Muscle of back (tissue), 11 donors: ENCODE results near the gene WWOX. TPM values are rescaled to one million over a fixed set of nuclear protein-coding genes. Genes with fewer than 3 reads are reported as not detected.

Source experiments
- DNase-seq, 3 donors: peaks; one replicate each; pipeline versions ENCODE4 v3.0.0 to v3.0.0-alpha.2; 2013
- polyA plus RNA-seq, 10 donors: library from polyadenylated mRNA; unstranded; fragments of 120-200 nt; gene quantifications; one replicate each; pipeline ENCODE4 v1.2.1, GENCODE V29; 2013; ENCODE audit not compliant: insufficient read length in 10 of 10

The WWOX gene
- polyA plus RNA-seq, 10 donors, result 7.8 to 14.7 (median 12.8) TPM

DNA sequence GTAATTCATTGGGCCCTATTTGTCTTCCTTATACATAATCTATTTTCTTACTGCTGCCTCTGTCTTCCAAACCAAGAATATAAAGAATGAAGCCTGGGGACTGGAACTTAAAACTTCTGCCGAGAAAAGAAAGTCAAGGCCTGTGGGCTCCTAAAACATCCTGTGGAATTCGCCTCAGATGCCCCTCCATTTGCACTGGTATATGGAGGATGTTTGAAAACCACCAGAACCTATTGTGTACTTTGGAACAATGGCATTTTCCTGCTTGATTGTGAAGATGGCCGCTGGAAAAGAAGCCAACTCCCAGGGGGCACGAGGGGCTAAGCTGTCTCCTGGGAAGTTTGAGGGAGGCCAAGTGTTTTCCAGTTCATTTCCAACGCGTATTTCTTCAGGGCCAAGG lies 122.4 kb downstream of the WWOX start:
- DNase-seq, result no peak

DNA sequence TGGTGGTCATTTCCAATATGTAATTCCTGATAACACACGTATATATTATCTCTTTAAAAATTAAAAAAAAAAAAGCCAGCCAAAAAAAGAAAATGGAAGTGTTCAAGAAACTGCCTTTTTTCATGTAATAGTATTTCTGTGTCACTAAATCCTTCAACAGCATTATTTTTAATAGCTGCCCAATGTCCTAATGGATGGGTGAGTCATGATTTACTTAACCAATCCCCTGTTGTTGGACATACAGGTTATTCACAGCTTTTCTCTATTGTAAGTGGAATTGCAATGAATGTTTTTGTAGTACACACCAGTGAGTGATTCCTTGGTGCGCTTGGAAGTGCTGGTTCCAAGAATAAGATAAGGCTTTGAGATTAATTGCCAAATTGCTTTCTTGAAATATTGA lies 124.9 kb downstream of the WWOX start:
- DNase-seq, result no peak

DNA sequence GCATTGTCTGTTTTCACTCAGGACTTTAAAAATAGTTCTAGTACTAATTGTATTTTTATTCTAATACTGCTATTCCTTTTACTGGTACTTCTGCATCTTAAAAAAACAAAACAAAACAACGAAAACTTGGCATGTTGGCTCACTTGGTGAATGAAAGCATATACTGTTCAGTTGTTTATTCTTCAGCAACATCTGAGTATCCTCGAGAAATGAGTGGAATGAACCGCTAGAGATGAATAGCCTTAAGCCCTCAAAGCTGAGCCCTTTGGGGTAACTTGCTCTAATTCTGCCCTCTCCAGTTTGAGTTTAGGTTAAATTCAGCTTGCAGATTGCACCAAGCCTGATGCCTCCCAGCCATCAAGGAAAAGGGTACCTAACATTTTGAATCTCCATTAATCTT lies 126.5 kb downstream of the WWOX start:
- no peak for DNase-seq

DNA sequence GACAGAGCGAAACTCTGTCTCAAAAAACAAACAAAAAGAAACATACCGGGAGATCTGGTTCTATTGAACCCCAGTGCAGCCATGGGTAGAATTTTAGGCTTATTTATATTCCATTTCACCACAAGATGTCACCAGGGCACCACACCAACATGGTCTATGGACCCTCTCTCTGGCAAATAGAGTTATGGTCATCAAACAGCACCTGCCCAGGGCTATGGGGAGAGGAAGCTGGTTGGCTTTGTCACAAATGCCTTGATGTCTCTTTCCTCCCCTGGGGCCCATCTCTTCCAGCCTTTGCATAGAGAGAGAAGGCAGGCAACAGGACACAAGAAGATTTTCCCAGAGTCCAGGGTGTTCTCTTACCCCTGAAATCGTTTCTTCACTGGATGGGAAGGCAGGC lies 128.4 kb downstream of the WWOX start:
- peak; percentile 15 to 60 (median 34) for DNase-seq

DNA sequence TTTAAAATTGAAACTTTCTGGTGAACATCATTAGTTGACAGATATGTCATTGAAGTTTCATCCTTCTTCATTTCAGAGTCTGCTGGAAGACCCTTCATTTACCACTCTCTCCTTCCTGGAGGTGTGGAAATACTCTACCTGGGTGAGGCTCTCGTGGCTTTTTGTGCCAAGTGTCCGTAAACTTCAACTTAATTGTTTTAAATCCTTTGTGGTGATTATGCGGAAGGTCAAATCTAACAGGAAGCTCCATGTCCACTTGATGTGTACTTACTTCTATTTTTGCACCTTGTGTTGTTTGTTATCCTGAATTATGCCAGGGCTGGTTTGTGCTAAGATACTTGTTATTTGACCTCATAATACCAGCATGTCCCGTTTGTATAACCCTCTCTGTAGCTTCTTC lies 129.2 kb downstream of the WWOX start:
- no peak for DNase-seq

DNA sequence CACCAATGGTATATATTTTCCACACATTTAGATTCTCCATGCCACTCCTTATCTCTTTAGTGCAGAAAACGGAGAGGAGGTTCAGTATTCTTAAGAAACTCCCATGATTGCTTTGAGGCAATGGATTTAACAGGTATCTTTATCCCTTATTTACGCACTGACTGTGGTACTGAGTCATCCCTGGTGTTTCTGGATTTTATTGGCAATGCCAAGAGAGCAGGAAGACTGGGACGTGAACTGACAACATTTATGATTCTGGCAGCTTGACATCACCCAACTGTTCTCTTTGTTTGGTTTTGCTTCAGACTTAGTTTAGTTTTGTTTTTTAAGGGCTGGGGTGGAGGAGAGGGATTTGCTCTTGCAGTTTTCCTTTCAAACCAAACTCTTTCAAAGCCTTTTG lies 131.4 kb downstream of the WWOX start:
- DNase-seq, result no peak

DNA sequence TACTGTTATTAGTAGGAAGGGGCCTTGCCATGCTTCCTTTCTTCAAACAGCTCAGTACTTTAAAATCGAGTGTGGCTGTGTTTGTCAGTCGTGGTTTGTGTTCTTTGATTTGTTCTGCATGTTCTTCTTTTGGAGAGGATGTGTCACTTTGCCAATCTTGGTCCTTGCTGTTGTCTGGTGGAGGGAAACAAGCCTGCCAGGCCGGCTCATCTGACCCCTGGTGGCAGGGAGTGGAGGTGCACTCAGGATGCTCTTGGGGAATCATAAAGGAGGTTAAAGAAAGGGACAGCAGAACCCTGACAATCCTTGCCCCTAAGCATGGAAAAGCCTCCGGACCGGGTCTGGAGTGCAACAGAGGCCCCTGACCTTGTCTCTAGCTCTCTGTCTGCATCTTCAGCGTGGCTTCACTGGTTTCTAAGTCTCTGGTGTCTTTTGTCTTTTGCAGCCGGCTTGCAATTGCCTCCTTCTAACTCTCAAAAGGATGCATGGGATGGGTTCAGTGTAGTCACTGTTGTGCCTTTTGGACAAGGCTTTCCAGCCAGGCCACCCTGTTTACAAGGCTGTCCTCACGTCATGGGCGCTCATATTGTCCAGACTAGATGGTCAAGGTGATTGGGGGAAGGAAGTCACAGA lies 135.8 kb downstream of the WWOX start:
- DNase-seq, result peak; percentile 32 to 48 (median 38)

DNA sequence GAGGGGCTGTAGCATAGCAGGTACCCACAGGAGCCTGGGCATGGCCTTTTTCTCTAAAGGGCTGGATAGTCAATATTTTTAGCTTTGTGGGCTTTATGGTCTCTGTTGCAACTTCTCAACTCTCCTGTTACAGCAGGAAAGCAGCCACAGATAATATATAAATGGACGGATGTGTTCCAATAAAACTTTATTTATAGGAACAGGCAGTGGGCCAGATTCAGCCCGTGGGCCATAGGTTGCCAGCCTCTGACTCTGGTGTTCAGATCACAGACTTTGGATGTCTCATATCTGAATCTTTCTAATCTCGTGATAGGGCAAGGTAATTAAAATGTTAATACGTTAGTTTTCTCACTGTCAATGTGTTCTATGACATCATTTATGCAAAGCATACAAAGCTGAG lies 136.4 kb downstream of the WWOX start:
- no peak for DNase-seq

DNA sequence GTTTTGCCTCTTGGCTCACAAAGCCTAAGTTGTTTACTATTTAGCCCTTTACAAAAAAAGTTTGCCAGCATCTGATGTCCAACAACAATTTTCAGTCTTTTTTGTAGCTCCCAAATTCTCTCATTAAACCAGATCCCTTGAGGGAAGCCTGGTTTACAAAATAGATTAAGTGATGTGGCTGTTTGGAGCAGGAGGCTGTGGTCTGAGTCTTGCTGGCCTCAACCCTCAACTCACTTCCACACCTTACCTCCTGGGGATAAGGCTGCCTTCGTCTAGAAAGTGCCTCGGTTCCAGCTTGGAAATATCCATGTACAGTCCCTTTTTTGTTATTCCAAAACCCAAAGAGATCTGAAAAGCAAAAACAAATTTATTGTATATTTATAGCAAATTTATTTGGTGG lies 138.4 kb downstream of the WWOX start:
- DNase-seq, result peak; percentile 20 to 56 (median 38)

DNA sequence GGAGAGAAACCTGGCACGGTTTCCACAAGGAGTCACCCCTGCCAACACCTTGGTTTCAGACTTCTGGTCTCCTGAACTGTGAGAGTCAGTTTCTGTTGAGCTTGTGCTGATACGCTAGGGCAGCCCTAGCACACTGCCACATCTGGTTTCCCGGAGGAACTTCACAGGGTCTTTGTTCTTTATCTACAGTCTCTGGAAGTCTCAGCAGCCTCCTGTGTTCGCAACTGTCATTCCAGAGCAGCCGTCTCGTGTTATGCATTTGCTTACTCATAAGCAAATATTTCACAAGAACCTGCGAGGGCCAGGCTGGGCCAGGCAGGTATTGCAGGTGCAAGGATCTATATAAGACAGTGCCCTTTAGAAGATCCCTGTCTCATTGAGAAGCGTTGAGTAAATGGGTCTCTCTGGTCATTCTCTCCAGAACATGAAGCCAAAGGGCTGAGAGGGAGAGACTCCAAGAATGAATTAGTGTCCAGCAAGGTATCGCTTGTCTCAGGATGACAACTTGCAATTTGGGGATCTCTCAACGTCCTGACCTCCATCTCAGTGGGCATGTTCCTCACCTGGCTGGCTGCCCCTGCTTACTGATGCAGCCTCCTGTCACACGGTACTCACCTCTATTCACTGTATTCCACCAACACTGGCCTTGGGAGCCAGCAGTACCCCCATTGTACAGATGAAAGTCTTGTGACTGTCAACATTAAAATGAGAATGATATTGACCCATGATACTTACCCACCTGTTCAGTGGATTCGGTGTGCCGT lies 141.2 kb downstream of the WWOX start:
- DNase-seq, result no peak

DNA sequence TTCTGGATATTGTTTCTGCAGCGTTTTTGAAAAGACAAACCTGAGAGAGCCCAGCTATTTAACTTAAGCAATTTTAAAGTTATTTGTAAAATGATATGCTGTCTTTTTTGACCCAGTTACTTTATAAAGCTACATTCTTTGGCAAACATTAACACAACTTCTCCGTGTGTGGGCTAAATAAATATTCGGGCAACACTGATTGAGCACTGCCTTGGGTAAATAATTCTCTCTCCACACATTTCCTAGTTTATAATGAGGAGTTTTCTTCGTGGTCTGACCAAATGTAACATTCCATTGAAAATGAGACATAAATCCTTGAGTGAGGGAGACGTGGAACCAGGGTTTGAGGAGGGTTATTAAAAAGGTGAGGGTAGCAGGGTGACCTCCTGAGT lies 142.8 kb downstream of the WWOX start:
- no peak for DNase-seq

DNA sequence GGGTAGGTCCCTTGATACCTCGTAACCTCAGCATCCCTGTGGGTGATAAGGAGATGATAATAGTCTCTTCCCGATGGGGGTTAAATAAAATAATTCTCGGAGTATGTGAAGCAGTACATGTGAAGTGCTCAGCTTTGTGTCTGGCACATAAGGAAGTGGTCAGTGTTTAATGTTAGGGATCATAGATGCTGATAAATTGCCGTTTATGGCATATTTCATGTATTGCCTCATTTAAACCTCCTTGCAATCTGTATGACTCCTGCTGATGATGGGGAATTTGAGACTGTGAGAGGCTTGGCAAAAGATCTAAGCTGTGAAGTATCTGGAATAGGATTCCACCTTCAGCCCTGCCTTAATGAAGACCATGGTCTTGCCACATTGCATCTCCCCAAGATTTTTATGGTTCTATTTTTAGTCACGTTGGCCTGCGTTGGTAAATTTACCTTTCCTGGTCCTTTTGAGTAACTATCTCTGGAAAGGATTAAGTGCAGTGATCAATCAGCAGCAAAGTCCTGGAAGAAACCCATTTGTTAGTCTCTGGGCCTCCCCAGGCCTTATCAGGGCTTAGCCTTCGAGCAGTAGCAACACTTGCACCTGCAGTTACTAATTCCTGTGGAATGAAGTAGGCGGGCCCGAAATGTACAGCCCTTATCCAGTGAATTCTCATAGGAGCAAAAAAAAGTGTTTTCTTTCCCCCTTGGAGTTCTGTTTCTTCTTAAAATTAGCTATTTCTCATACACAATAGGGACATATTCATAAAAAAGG lies 144.9 kb downstream of the WWOX start:
- DNase-seq, result no peak

DNA sequence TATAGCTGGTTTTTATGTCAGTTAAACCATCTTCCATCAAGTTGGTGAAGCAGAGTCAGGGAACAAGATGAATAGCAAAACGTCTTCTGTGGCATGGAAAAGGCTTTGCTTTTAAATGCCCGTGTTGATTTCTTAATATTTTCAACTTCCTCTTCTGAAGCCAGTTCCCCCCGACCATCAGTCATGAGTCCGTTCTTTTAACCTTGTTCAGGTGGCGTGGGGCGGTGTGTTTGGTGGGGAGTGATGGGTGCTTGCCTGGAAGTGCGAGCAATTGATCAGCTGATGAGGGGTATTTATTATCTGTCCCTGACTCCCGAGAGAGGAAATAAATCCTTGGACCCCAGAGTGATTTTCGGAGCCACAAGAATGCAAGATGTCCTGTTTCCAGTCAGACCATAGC lies 147.1 kb downstream of the WWOX start:
- no peak for DNase-seq

DNA sequence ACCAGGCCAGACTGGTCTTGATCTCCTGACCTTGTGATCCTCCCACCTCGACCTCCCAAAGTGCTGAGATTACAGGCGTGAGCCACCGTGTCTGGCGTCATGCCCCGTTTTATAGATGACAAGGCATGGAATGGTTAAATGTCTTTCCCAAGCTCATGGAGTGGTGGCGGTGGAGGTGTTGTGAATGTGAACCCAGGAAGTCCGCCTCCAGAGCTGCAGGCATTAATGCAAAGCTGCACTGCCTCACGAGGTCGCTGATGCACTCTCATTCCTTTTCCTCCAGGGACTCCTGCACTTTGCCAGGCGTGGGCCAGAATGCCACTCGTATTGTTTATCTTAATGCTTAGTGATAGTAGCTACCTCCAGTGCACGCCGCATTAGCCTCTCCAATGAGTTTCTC lies 149.6 kb downstream of the WWOX start:
- no peak for DNase-seq

DNA sequence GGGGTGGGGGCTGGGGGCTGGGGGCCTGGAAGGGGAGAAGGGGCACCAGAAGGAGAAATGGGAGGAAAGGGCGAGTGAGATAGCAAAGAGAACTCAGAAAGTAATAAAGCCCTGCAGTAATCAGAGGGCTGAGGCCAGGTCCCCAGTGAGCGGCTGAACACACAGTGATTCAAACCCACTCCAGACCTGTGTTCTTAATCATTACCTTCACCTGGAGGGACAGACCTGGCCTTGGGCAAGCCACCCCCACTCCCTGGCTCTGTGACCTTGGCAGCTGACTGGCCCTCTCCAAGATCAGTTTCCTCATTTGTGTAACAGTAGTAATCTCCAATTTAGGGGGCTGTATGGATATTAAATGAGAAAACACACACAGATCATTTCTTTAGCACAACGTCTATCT lies 150.4 kb downstream of the WWOX start:
- no peak for DNase-seq

DNA sequence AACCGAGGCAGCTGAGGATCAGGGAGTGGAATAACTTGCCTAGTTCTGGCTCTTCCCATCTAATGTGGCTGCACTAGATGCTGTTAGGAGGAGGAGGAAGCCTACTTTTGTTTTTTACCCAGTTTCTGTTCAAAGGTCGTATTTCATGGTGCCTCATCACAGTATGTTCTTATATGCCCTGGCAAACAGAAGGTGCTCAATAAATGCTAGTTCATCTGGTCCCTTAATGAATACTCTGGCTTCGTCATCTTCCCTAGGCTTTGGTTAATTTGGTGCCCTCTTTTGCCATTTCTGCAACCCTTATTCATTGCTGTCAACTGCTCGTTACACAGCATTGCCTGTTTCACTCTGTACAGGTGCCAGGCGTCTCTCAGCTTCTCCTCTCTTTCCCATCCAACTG lies 151.7 kb downstream of the WWOX start:
- DNase-seq, result no peak

DNA sequence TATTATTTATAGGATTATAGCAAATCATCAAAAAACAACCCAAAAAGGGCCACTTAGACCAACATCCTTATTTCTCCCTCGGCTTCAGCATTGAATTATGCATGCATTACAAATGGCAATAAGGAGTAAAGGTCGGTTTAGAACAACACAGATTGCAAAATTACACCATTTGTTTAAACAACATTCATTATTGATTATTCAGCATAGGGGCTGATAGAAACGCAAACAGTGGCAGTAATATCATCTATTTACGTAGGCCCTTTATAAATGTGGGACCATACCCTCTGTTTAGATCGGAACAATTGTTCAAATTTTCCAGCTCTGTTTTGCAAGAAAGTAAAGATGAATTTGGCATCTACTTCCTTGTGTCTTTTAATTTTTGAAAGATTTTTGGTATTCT lies 153.3 kb downstream of the WWOX start:
- DNase-seq, result no peak

DNA sequence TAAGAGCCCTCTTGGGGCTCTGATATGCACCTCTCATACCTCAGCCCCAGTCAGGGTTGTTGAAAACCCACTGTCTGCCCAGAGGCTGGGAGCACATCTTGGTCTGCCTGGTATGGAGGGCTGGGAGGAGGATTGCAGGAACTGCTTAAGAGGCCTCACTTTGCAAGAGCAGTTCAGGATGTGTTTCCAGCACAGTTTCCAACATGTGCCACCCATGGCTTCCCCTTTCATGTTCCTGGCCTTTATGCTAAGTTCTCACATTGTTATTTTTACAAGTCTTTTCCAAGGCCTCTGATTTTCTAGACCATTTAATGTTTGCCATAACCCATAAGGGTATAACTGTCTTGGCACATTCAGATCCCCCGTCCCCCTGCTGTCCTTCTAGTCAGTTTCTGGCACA lies 155.4 kb downstream of the WWOX start:
- DNase-seq, result no peak

DNA sequence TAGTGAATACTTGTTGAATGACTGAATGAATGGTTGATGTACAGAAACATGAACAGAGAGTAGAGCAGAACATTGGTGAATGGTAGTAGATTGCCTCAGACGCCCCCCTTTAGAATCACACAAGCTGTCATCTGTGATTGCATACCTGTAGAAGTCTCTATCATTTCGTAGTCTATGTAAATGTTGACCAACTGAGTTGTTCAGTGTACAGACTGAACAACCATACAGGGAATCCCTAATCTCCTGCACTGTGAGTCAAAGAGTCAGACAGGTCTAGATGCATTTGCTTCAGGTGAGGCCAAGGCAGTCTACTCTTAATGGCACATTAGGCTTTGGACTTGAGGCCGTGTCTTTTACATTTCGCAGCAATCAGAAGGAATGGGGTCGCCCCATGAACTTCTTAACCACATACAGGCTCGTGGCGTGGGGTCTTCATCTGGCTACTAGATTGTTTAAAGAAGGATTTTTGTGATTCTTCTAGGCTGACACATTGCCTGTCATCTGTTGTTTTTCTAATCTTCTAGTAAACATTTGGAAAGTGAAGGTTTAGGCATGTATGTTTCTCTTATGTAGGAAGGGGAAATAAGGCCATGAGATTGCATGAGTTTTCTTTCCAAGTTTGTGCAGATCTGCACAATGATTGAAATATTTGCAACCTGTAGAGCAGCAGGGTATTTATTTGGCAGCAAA lies 157.4 kb downstream of the WWOX start:
- DNase-seq, result no peak

DNA sequence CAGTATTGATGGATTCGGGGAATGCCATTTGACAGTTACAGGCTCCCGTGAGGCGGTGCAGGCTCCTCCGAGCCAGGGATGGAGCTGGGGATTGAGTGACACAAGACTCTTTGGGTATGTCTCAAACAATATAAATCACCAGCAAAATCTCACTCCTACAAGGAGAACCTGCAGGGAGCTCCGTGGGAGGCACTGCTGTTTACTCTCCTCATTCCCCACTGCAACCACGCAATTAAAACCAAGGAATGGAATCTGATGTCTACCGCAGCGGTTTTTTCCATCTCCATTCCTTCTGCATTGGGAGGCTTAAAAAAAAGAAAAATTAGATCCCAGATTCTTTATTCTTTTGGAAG lies 157.9 kb downstream of the WWOX start:
- no peak for DNase-seq

DNA sequence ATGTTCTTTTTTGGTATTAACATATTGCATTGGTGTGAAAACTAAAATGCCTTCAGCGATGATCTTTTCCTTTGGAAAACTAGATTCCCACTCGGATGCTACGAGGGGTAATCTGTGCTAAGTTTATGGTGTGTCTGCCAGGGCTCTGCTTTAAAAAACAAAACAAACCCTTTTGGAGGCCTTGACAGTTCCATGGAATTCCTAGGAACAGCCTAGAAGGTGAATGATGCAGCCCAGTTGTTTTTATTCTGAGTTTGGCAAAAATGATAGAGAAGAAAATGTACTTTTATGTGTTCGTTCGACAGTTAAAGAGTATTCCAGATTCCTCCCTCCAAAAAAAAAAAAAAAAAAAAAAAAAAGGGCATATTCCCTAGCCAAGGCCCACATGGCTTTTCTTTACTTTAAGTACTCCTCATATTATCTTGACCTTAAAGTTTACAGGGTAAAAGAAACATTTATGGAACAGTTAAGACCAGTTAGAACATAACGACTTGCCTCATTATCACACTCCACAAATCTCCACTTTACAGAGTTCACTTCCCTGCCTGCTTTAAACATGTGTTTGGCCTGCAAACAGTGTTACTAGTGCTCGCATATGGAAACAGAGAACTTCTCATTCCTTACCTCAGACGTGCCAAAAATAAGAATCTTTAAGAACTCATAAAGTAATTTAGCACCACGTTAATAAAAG lies 159.1 kb downstream of the WWOX start:
- peak; percentile 51 to 77 (median 56) for DNase-seq

DNA sequence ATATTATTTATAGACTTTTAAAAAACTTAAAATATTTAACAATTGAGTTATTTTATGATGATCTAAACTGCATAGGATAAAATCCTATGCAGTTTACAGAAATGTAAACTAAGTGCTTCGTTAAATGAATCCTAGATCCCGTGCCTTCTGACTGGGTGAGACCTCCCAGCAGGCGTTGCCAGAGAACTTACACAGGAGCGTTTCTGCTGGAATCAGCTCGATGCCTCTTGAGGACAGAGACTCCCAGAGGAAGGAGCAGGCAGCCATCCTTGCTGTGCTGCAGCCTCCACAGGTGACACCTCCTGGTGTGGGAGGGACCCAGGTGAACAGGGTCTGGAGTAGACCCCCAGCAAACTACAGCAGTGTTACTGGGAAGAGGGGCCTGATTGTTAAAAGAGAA lies 160.4 kb downstream of the WWOX start:
- no peak for DNase-seq
